ENCODE results near the gene CBX1. TPM values are rescaled to one million over a fixed set of nuclear protein-coding genes. Genes with fewer than 3 reads are reported as not detected.

CBX1 gene
- total and polyA plus RNA-seq, 2 of the 8 experiments (the other 6 are each of a cell fraction or from before 2014, with no cell fraction given), result 38.7 to 173 TPM

DNA sequence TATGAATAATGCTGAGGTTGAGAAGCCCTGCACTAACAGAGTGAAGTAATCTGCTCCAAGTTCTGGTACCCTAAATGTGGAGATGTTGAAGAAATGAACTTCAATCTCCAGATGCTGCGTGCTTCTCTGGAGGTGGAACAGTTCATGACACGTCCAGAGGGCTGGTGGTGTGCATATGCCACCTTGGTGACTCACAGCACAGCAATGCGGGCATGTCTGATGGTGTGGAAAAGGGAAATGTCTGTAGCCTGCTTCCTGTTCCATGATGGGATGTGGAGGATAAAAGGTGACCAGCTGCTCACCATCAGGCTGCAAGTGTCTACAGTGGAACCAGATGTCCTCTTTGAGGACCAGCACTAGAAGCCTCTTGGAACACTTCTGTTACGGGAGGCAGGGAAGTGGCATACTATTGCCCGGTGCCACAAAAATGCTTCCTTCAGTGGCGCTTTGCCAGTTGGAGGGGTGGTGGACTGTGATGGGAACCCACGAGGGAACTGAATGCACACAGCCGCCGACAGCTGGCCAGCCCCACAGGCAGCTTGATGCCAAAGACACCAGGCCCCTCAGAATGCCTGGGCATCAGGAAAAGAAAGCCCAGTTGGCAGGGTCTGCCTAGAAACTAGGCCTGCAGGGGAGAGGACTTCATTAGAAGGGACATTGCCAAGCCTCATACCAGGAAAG, 26.2 kb upstream of the CBX1 start:
- Histone ChIP-seq H3K23me2 (ENCODE audit: low read depth, low read length) (no peaks in the 10 kb centered on the region), H3K27me3 (replicated peaks in 1 of 4; ENCODE audit: control insufficient read depth in 3 of 4, extremely low read depth in 1 of 4, insufficient read depth in 3 of 4, low read length in 3 of 4) (no peaks in the 10 kb centered on the region), H3K36me3 (ENCODE audit: control insufficient read depth in 2 of 4, insufficient read depth in 4 of 4, low read length in 3 of 4) (peaks cover 0 to under 1% (median under 1%) of the 10 kb centered on the region in 4 experiments; a peak in 2 of 8 replicates), H2BK20ac (ENCODE audit: low read length) (no peak overlapping the region), H3K79me1 (ENCODE audit: low read depth, low read length) (no peaks in the 10 kb centered on the region), H3K4me2 (ENCODE audit: insufficient read depth in 1 of 2, low read depth in 2 of 2, low read length in 2 of 2) (no peak overlapping the region), H4K5ac (ENCODE audit: insufficient read length, low read depth, low read length) (no peak overlapping the region), H3K9me3 (ENCODE audit: insufficient read depth in 2 of 2, low read depth in 1 of 2, low read length in 1 of 2) (no peaks in the 10 kb centered on the region), H3K27ac (ENCODE audit: low read depth, low read length) (no peak overlapping the region), H4K91ac (replicated peaks; ENCODE audit: insufficient read length, low read length) (no peak overlapping the region), H3K18ac (ENCODE audit: extremely low read depth, low read length) (no peak overlapping the region), H2AK5ac (ENCODE audit: low read depth, low read length) (no peak overlapping the region), H3K4me3 (ENCODE audit: extremely low read depth in 1 of 4, insufficient read depth in 2 of 4, low read depth in 3 of 4, low read length in 4 of 4) (no peak overlapping the region), H3K79me2 (ENCODE audit: control insufficient read depth in 1 of 2, insufficient read depth in 2 of 2, low read length in 2 of 2) (no peaks in the 10 kb centered on the region), H4K8ac (ENCODE audit: extremely low read depth, insufficient read depth, low read length) (no peak overlapping the region), H3K4me1 (replicated peaks in 1 of 4; ENCODE audit: control insufficient read depth in 3 of 4, insufficient read depth in 4 of 4, low read length in 3 of 4) (no peaks in the 10 kb centered on the region), H3K56ac (replicated peaks; ENCODE audit: insufficient read length, low read depth, low read length) (no peak overlapping the region), H3K9ac (replicated peaks in 1 of 4; ENCODE audit: extremely low read depth in 1 of 4, low read depth in 3 of 4, low read length in 3 of 4) (no peak overlapping the region), H2BK12ac (ENCODE audit: low read depth, low read length) (no peak overlapping the region), H4K20me1 (replicated peaks in 1 of 2; ENCODE audit: control insufficient read depth in 1 of 2, insufficient read depth in 2 of 2, low read length in 2 of 2) (no peaks in the 10 kb centered on the region), H2BK5ac (ENCODE audit: low read depth, low read length) (no peak overlapping the region), H2BK15ac (ENCODE audit: low read length) (no peak overlapping the region), H2AFZ (ENCODE audit: low read length) (no peak overlapping the region), H2BK120ac (replicated peaks; ENCODE audit: low read depth, low read length) (no peak overlapping the region), H3K4ac (replicated peaks; ENCODE audit: insufficient read length, low read depth, low read length) (no peak overlapping the region), H3K14ac (ENCODE audit: insufficient read length) (no peak overlapping the region), H3K23ac (ENCODE audit: insufficient read length) (no peak overlapping the region)
- DNase-seq (ENCODE audit: low read depth in 1 of 2, low spot score in 2 of 2) (no peak), FAIRE-seq (no peak)
- 95% methylated on average over 9 of the region's 9 CpGs; no CpG with 5 or more reads in 1 of the 2 experiments for WGBS, 2 experiments (ENCODE audit: extremely low coverage in 1 of 2, insufficient coverage in 1 of 2, insufficient read length in 1 of 2, insufficient replicate concordance in 2 of 2, low coverage in 1 of 2, low lambda C conversion rate in 2 of 2, missing lambda C conversion rate in 1 of 2)
- ChIA-PET CTCF (ENCODE audit: partially characterized antibody) (interaction anchor here (6.5 kb wide), 1 partner anchor 47 kb away, joined by 53 read pairs; no protein-coding TSS in a partner anchor), POLR2A (ENCODE audit: partially characterized antibody) (interaction anchor here (0.6 to 2.2 kb wide), 2 partner anchors 67 to 73 kb away, joined by 3 to 9 read pairs; no protein-coding TSS in a partner anchor)
- TF ChIP-seq HDAC2 (IDR thresholded peaks at IDR 0.05; ENCODE audit: borderline replicate concordance in 1 of 2, low read depth in 2 of 2, low read length in 2 of 2), result no peak
- TF ChIP-seq POLR2A (IDR thresholded peaks at IDR 0.05; ENCODE audit: control extremely low read depth in 1 of 2, low read depth in 2 of 2, low read length in 2 of 2), result no peak
- TF ChIP-seq BCL11A (IDR thresholded peaks at IDR 0.05; ENCODE audit: low read depth in 2 of 2, low read length in 2 of 2), result no peak
- TF ChIP-seq YY1 (IDR thresholded peaks at IDR 0.05; ENCODE audit: low read depth, low read length), result no peak
- TF ChIP-seq, protein P1, sequence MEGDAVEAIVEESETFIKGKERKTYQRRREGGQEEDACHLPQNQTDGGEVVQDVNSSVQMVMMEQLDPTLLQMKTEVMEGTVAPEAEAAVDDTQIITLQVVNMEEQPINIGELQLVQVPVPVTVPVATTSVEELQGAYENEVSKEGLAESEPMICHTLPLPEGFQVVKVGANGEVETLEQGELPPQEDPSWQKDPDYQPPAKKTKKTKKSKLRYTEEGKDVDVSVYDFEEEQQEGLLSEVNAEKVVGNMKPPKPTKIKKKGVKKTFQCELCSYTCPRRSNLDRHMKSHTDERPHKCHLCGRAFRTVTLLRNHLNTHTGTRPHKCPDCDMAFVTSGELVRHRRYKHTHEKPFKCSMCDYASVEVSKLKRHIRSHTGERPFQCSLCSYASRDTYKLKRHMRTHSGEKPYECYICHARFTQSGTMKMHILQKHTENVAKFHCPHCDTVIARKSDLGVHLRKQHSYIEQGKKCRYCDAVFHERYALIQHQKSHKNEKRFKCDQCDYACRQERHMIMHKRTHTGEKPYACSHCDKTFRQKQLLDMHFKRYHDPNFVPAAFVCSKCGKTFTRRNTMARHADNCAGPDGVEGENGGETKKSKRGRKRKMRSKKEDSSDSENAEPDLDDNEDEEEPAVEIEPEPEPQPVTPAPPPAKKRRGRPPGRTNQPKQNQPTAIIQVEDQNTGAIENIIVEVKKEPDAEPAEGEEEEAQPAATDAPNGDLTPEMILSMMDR (IDR thresholded peaks at IDR 0.05; ENCODE audit: control extremely low read depth in 1 of 3, insufficient read depth in 1 of 3, low read depth in 1 of 3, low read length in 3 of 3), result no peak
- no peak for TF ChIP-seq JUND (IDR thresholded peaks at IDR 0.05; ENCODE audit: low read length)
- TF ChIP-seq POU5F1 (IDR thresholded peaks at IDR 0.05; ENCODE audit: low read depth, low read length), result no peak
- no peak for TF ChIP-seq JUN (IDR thresholded peaks at IDR 0.05; ENCODE audit: low read depth, low read length)
- no peak for TF ChIP-seq BRCA1 (IDR thresholded peaks at IDR 0.05; ENCODE audit: low read depth, low read length)
- no peak for TF ChIP-seq HDAC6 (IDR thresholded peaks at IDR 0.05; ENCODE audit: low read depth, low read length)
- no peak for TF ChIP-seq NANOG (IDR thresholded peaks at IDR 0.05; ENCODE audit: insufficient read depth, low read depth, low read length, poor library complexity, severe bottlenecking)
